ENCODE measurements around the gene TMSB4X. TPM values are rescaled to one million over a fixed set of nuclear protein-coding genes. Genes with fewer than 3 reads are reported as not detected.

The TMSB4X gene
- polyA plus RNA-seq, 1 donor (not counting 4 experiments of a cell fraction or from before 2014, with no cell fraction given): 2,500 TPM

DNA sequence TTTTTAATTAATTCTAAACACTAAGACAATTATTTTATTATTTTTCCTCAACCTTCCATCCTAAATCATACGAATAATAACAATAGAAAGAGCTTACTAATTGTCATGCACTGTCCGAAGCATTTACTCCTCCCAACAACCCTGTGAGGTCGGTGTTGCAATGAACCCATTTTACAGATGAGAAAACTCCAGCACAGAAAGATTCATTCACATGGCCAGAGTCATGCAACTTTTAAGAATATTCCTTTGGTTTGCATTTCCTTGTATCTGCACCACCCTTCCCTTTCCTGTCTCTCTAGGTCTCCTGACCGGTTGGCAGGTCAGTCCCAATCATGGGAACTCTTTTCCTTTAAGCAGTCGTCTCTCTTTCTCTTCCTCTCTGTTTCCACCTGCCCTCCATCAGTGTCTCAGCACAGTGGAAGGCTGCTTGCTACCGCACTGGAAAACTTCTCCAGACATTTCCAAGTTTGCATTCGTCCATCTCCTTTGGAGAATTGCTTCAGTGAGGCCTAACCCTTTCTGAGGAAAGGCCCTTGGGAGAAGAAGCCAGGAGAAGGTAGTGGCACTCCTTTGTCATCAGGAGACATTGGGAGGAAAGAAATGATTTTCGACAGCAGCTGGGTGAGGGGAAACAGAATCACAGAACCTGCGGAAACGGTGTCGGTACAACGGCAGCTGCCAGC is 1.9 kb upstream of the TMSB4X start:
- no peak overlapping the region for H3K4me2 ChIP-seq (ENCODE audit: control insufficient read depth, extremely low read depth, insufficient read depth, low read depth, low read length)
- no peaks in the 10 kb centered on the region for H3K27me3 ChIP-seq (ENCODE audit: control insufficient read depth, extremely low read depth, insufficient read depth, low read length)
- H3K9ac ChIP-seq (ENCODE audit: control insufficient read depth, extremely low read depth, insufficient read depth, low read length): no peak overlapping the region
- peaks cover 8% of the 10 kb centered on the region for H3K4me1 ChIP-seq (ENCODE audit: control insufficient read depth, extremely low read depth, insufficient read depth, low read length)
- H3K4me3 ChIP-seq (ENCODE audit: control insufficient read depth in 2 of 3, extremely low read depth in 1 of 3, insufficient read depth in 2 of 3, low read depth in 1 of 3, low read length in 3 of 3): no peak overlapping the region
- no peak overlapping the region for H3K27ac ChIP-seq (ENCODE audit: control insufficient read depth, insufficient read depth, low read length)
- dilution Hi-C loops (cut with MboI; ENCODE audit: extremely low pct_ligation_motif_present, low sequenced_read_pairs): no loop called here
- TF ChIP-seq EZH2 (IDR thresholded peaks at IDR 0.05; ENCODE audit: low read length): no peak
- TF ChIP-seq, protein P1, sequence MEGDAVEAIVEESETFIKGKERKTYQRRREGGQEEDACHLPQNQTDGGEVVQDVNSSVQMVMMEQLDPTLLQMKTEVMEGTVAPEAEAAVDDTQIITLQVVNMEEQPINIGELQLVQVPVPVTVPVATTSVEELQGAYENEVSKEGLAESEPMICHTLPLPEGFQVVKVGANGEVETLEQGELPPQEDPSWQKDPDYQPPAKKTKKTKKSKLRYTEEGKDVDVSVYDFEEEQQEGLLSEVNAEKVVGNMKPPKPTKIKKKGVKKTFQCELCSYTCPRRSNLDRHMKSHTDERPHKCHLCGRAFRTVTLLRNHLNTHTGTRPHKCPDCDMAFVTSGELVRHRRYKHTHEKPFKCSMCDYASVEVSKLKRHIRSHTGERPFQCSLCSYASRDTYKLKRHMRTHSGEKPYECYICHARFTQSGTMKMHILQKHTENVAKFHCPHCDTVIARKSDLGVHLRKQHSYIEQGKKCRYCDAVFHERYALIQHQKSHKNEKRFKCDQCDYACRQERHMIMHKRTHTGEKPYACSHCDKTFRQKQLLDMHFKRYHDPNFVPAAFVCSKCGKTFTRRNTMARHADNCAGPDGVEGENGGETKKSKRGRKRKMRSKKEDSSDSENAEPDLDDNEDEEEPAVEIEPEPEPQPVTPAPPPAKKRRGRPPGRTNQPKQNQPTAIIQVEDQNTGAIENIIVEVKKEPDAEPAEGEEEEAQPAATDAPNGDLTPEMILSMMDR (optimal IDR thresholded peaks at IDR 0.05 in 1 of 3, IDR thresholded peaks at IDR 0.05 in 1 of 3, conservative IDR thresholded peaks at IDR 0.05 in 1 of 3; ENCODE audit: extremely low read depth in 1 of 3, insufficient read depth in 2 of 3, low read length in 3 of 3): no peak
- FAIRE-seq (no peak), DNase-seq (ENCODE audit: low read depth, low spot score) (no peak)
- no peak overlapping the region for H2AFZ ChIP-seq (ENCODE audit: control insufficient read depth, low read length)
- H3K79me2 ChIP-seq (ENCODE audit: control insufficient read depth, insufficient read depth, low read length): peaks cover 12% of the 10 kb centered on the region
- H3K9me3 ChIP-seq (ENCODE audit: control insufficient read depth, low read depth, low read length): peaks cover 2% of the 10 kb centered on the region
- no peaks in the 10 kb centered on the region for H3K36me3 ChIP-seq (ENCODE audit: control insufficient read depth in 2 of 2, extremely low read depth in 1 of 2, insufficient read depth in 2 of 2, low read length in 2 of 2)
- no peaks in the 10 kb centered on the region for H3K9me1 ChIP-seq (ENCODE audit: control insufficient read depth, extremely low read depth, insufficient read depth, low read length)
- no peaks in the 10 kb centered on the region for H4K20me1 ChIP-seq (ENCODE audit: control insufficient read depth, extremely low read depth, insufficient read depth, low read length)

DNA sequence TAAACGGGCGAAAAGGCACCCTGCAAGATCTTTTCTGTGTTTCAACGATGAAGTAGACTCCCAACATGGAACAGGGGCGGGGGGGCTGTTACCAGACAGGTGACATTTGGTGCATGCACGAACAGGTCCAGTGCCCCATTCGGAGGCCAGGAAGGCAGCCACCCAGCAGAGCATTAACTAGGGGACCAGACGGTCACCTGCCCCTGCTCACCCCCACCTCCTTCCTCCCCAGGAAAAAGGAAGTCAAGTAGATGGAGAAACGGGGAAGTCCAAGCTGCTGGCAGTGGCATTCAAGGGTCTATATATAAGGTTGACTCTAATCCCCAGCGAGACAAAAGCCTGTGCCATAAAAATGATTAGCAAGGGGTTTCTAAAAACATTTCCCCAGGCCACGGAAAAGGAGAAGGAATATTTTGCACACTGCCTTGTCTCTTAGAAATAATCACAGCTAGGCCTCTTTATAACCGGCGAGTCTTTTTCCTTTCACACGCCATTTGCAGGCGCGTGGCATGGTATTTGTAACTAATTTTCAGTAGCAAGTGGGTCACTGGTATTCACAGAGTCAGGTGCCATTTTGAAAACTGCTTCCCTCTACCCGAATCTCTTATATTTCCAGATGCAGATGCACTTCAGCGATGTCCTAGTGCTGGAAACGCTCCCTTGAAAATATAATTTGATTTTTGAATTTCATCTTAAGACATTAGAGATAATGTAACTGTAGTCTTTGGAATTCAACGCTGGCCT is 1.2 kb upstream of the TMSB4X start:
- Histone ChIP-seq H4K20me1 (ENCODE audit: control insufficient read depth, extremely low read depth, insufficient read depth, low read length) (no peaks in the 10 kb centered on the region), H3K9ac (ENCODE audit: control insufficient read depth, extremely low read depth, insufficient read depth, low read length) (peak overlapping the region; percentile 94), H3K9me1 (ENCODE audit: control insufficient read depth, extremely low read depth, insufficient read depth, low read length) (no peaks in the 10 kb centered on the region), H3K79me2 (ENCODE audit: control insufficient read depth, insufficient read depth, low read length) (peaks cover 12% of the 10 kb centered on the region), H3K27ac (ENCODE audit: control insufficient read depth, insufficient read depth, low read length) (no peak overlapping the region), H3K4me2 (ENCODE audit: control insufficient read depth, extremely low read depth, insufficient read depth, low read depth, low read length) (peak overlapping the region; percentile 78), H3K9me3 (ENCODE audit: control insufficient read depth, low read depth, low read length) (peaks cover 2% of the 10 kb centered on the region), H3K4me3 (ENCODE audit: control insufficient read depth in 2 of 3, extremely low read depth in 1 of 3, insufficient read depth in 2 of 3, low read depth in 1 of 3, low read length in 3 of 3) (no peak overlapping the region), H3K4me1 (ENCODE audit: control insufficient read depth, extremely low read depth, insufficient read depth, low read length) (peaks cover 10% of the 10 kb centered on the region), H3K27me3 (ENCODE audit: control insufficient read depth, extremely low read depth, insufficient read depth, low read length) (no peaks in the 10 kb centered on the region), H2AFZ (ENCODE audit: control insufficient read depth, low read length) (no peak overlapping the region), H3K36me3 (ENCODE audit: control insufficient read depth in 2 of 2, extremely low read depth in 1 of 2, insufficient read depth in 2 of 2, low read length in 2 of 2) (no peaks in the 10 kb centered on the region)
- no peak for FAIRE-seq
- DNase-seq (ENCODE audit: low read depth, low spot score): no peak
- dilution Hi-C loops (cut with MboI; ENCODE audit: extremely low pct_ligation_motif_present, low sequenced_read_pairs): no loop called here
- TF ChIP-seq EZH2 (IDR thresholded peaks at IDR 0.05; ENCODE audit: low read length): no peak
- TF ChIP-seq, protein P1 (optimal IDR thresholded peaks at IDR 0.05 in 1 of 3, IDR thresholded peaks at IDR 0.05 in 1 of 3, conservative IDR thresholded peaks at IDR 0.05 in 1 of 3; ENCODE audit: extremely low read depth in 1 of 3, insufficient read depth in 2 of 3, low read length in 3 of 3): no peak
